Lung (tissue), 12 donors: ENCODE measurements around the gene MYL7. TPM values are rescaled to one million over a fixed set of nuclear protein-coding genes. Genes with fewer than 3 reads are reported as not detected.

Source experiments
- ATAC-seq: fragments of 200-7000 bp; cut with Tn5 transposase; one replicate; pipeline ENCODE4 v1.9.1; 2020; ENCODE audit warnings: moderate number of reproducible peaks; ENCODE audit not compliant: insufficient read depth, low FRiP score
- DNase-seq, 3 donors: peaks; one replicate each; pipeline ENCODE4 v3.0.0-alpha.2; 2013 to 2017
- H3K27ac ChIP-seq, 2 donors: one replicate each; pipeline ENCODE4 v1.5.1; 2013; ENCODE audit warnings: mild to moderate bottlenecking in 2 of 2, moderate library complexity in 2 of 2, control low read depth in 1 of 2, inconsistent platforms in 1 of 2, low read depth in 1 of 2, low read length in 1 of 2
- H3K27me3 ChIP-seq, 3 donors: one replicate each; pipeline ENCODE4 v1.5.1; 2013; ENCODE audit warnings: low read length in 2 of 3; ENCODE audit not compliant: control insufficient read depth in 3 of 3, insufficient read depth in 3 of 3
- H3K36me3 ChIP-seq, 4 donors: one replicate each; pipeline ENCODE4 v1.5.1; 2013; ENCODE audit warnings: low read length in 4 of 4, mild to moderate bottlenecking in 1 of 4, moderate library complexity in 1 of 4; ENCODE audit not compliant: control insufficient read depth in 4 of 4, insufficient read depth in 4 of 4
- H3K4me1 ChIP-seq, 5 donors: one replicate each; pipeline ENCODE4 v1.5.1; 2013; ENCODE audit warnings: low read length in 5 of 5, mild to moderate bottlenecking in 2 of 5, moderate library complexity in 1 of 5; ENCODE audit not compliant: control insufficient read depth in 5 of 5, insufficient read depth in 5 of 5
- H3K4me3 ChIP-seq: one replicate; pipeline ENCODE4 v1.5.1; 2013; ENCODE audit warnings: mild to moderate bottlenecking, control low read depth, moderate library complexity
- H3K9ac ChIP-seq, 2 donors: one replicate each; pipeline ENCODE4 v1.5.1; 2013; ENCODE audit warnings: low read length in 2 of 2, control low read depth in 1 of 2; ENCODE audit not compliant: insufficient read depth in 1 of 2
- H3K9me3 ChIP-seq, 4 donors: one replicate each; pipeline ENCODE4 v1.5.1; 2013; ENCODE audit warnings: low read length in 3 of 4, mild to moderate bottlenecking in 1 of 4, moderate library complexity in 1 of 4; ENCODE audit not compliant: control insufficient read depth in 4 of 4, insufficient read depth in 3 of 4
- CTCF ChIP-seq: IDR thresholded peaks from 2 replicates; pipeline ENCODE4 v1.5.1; 2012; ENCODE audit warnings: mild to moderate bottlenecking; ENCODE audit errors: control extremely low read depth, extremely low read depth
- whole genome bisulfite sequencing, 2 donors: extraction: QIAGEN DNeasy Blood & Tissue Kit; methylation state at CpG; one replicate each; pipeline ENCODE4 v1.1.7; 2013; 5-methylcytosine and 5-hydroxymethylcytosine counted together
- polyA plus RNA-seq, 2 donors: library from polyadenylated mRNA; stranded (reverse); fragments of 200-250 nt; gene quantifications; one replicate each; pipeline ENCODE4 v1.2.1, GENCODE V29; 2013
- total RNA-seq, 2 donors: library from RNA; depleted of rRNA in 1 of 2; stranded (reverse); fragments of >200 nt in 1 of 2; gene quantifications; one replicate each; pipeline ENCODE4 v1.2.1, GENCODE V29; 2014 to 2021
- donor health status: control.
- donor health status: control.
- donor health status: Bipolar disorder and iron deficiency.
- donor health status: healthy.
- donor health status: DM: yes; HTN: yes; CAD: no.

Gene MYL7
- total and polyA plus RNA-seq, 4 donors, result 0.08 to 13.0 TPM; not detected in 2

- Histone ChIP-seq H3K36me3 (no peaks in the 10 kb centered on the region), H3K27me3 (no peaks in the 10 kb centered on the region), H3K9me3 (no peaks in the 10 kb centered on the region), H3K27ac (no peak overlapping the region), H3K9ac (no peak overlapping the region), H3K4me3 (no peak overlapping the region), H3K4me1 (peaks cover 0 to 11% (median 4%) of the 10 kb centered on the region in 5 donors)
- DNase-seq (no peak), ATAC-seq (no peak)
- WGBS, 2 donors, result 59 to 68% methylated on average over 3 of the region's 3 CpGs
- TF ChIP-seq CTCF, result no peak
Measured at GRCh38 chr7:44154703-44155102, 13.6 kb upstream of the MYL7 start.

GRCh38 chr7:44153948-44154335 lies 12.8 kb upstream of the MYL7 start:
- no peak overlapping the region for H3K9ac ChIP-seq
- H3K36me3 ChIP-seq, result no peaks in the 10 kb centered on the region
- ATAC-seq (no peak), DNase-seq (no peak)
- H3K27me3 ChIP-seq, result no peaks in the 10 kb centered on the region
- 82 to 95% methylated on average over 5 of the region's 5 CpGs for WGBS, 2 donors
- H3K27ac ChIP-seq, result no peak overlapping the region
- no peaks in the 10 kb centered on the region for H3K9me3 ChIP-seq
- TF ChIP-seq CTCF, result no peak
- peaks cover 0 to 13% (median 5%) of the 10 kb centered on the region in 5 donors for H3K4me1 ChIP-seq
- H3K4me3 ChIP-seq, result no peak overlapping the region

GRCh38 chr7:44152971-44153947 lies 12.1 kb upstream of the MYL7 start:
- Histone ChIP-seq H3K27ac (no peak overlapping the region), H3K4me3 (no peak overlapping the region), H3K27me3 (no peaks in the 10 kb centered on the region), H3K9me3 (no peaks in the 10 kb centered on the region), H3K4me1 (peaks cover 0 to 20% (median 8%) of the 10 kb centered on the region in 5 donors), H3K36me3 (no peaks in the 10 kb centered on the region), H3K9ac (no peak overlapping the region)
- DNase-seq (no peak), ATAC-seq (no peak)
- TF ChIP-seq CTCF, result no peak
- WGBS, 2 donors, result 85 to 86% methylated on average over 22 of the region's 22 CpGs
